ENCODE data around the gene TRIM72. TPM values are rescaled to one million over a fixed set of nuclear protein-coding genes. Genes with fewer than 3 reads are reported as not detected.
"Not testable (repeated sequence)": the region's sequence is repeated elsewhere in the genome, so short reads cannot be mapped to it uniquely, and the experiment has no call there.

TRIM72 gene
- total RNA-seq, 4 donors from 2014 or later: not detected

DNA sequence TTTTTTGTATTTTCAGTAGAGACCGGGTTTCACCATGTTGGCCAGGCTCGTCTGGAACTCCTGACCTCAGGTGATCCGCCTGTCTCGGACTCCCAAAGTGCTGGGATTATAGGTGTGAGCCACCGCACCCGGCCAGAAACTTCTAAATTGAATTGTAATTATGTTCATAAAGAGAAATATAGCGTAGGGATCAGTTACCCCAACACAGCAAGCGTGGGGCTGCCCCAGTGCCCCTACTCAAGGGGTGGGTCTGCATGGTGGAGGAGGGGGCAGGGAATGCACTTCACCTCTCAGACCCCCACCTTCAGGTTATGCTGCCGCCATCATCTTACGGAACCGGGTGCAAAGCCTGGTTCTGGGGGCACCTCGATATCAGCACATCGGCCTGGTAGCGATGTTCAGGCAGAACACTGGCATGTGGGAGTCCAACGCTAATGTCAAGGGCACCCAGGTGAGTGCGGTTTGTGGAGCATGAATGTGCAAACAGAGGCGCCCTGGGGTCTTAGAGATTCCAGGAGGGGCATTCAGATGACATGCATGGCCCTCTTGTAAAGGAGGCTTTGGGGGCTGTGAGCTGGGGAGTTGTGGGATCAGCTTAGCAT is 63.8 kb downstream of the TRIM72 start:
- H3K36me3 ChIP-seq: no peaks in the 10 kb centered on the region
- DNase-seq: no peak
- no peak overlapping the region for H3K27ac ChIP-seq
- H3K9me3 ChIP-seq: no peaks in the 10 kb centered on the region
- no peaks in the 10 kb centered on the region for H3K4me1 ChIP-seq
- no peaks in the 10 kb centered on the region for H3K27me3 ChIP-seq
- TF ChIP-seq, protein P1, sequence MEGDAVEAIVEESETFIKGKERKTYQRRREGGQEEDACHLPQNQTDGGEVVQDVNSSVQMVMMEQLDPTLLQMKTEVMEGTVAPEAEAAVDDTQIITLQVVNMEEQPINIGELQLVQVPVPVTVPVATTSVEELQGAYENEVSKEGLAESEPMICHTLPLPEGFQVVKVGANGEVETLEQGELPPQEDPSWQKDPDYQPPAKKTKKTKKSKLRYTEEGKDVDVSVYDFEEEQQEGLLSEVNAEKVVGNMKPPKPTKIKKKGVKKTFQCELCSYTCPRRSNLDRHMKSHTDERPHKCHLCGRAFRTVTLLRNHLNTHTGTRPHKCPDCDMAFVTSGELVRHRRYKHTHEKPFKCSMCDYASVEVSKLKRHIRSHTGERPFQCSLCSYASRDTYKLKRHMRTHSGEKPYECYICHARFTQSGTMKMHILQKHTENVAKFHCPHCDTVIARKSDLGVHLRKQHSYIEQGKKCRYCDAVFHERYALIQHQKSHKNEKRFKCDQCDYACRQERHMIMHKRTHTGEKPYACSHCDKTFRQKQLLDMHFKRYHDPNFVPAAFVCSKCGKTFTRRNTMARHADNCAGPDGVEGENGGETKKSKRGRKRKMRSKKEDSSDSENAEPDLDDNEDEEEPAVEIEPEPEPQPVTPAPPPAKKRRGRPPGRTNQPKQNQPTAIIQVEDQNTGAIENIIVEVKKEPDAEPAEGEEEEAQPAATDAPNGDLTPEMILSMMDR (IDR thresholded peaks at IDR 0.05): no peak
- TF ChIP-seq POLR2A (IDR thresholded peaks at IDR 0.05): no peak
- no peak overlapping the region for H3K4me3 ChIP-seq

DNA sequence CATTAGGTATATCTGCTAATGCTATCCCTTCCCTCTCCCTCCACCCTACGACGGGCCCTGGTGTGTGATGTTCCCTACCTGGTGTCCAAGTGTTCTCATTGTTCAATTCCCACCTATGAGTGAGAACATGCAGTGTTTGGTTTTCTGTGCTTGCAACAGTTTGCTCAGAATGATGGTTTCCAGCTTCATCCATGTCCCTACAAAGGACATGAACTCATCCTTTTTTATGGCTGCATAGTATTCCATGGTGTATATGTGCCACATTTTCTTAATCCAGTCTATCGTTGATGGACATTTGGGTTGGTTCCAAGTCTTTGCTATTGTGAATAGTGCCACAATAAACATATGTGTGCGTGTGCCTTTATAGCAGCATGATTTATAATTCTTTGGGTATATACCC is 64.9 kb downstream of the TRIM72 start:
- H3K27me3 ChIP-seq, H3K4me3 ChIP-seq, H3K4me1 ChIP-seq, H3K27ac ChIP-seq, H3K9me3 ChIP-seq, H3K36me3 ChIP-seq, DNase-seq: not testable (repeated sequence)

Small RNAs within 50 kb of the gene (small RNA-seq; reads per million reads assigned to genes)
- 0 reads per million in 2 donors for gene AC009088.4
- 0 reads per million in 2 donors for gene NDUFA3P6

Other genes starting within 250 kb of the TRIM72 start
- gene HSD3B7, start 228.9 kb upstream of the TRIM72 start, total RNA-seq: 10 to 100 TPM; 38.8 to 59.1 (median 52.2) TPM
- gene STX1B, start 203.5 kb upstream of the TRIM72 start, total RNA-seq: 1 to 10 TPM in 2 of 4 donors, under 1 TPM in 1, not detected in 1; 0.18 to 1.3 (median 1.0) TPM
- gene STX4, start 180.6 kb upstream of the TRIM72 start, total RNA-seq: 100 to 1,000 TPM in 3 of 4 donors, 10 to 100 TPM in 1; 60.2 to 159 (median 101) TPM
- 10 to 100 TPM in 2 of 4 donors, 1 to 10 TPM in 2; 3.3 to 17.2 (median 11.4) TPM for gene ZNF668, start 139.9 kb upstream of the TRIM72 start, total RNA-seq
- 10 to 100 TPM; 11.6 to 42.1 (median 29.8) TPM for gene ZNF646, start 139.7 kb upstream of the TRIM72 start, total RNA-seq
- 10 to 100 TPM in 2 of 4 donors, 1 to 10 TPM in 2; 6.8 to 18.4 (median 12.0) TPM for gene PRSS53, start 125.2 kb upstream of the TRIM72 start, total RNA-seq
- 100 to 1,000 TPM in 2 of 4 donors, 10 to 100 TPM in 2; 20.6 to 207 (median 102) TPM for gene VKORC1, start 119.3 kb upstream of the TRIM72 start, total RNA-seq
- gene BCKDK, start 105.7 kb upstream of the TRIM72 start, total RNA-seq: 10 to 100 TPM; 30.5 to 71.4 (median 41.8) TPM
- gene KAT8, start 96.5 kb upstream of the TRIM72 start, total RNA-seq: 10 to 100 TPM; 41.5 to 89.4 (median 70.0) TPM
- 100 to 1,000 TPM in 3 of 4 donors, 10 to 100 TPM in 1; 27.2 to 666 (median 549) TPM for gene PRSS8, start 78.4 kb upstream of the TRIM72 start, total RNA-seq
- gene PRSS36, start 64.1 kb upstream of the TRIM72 start, total RNA-seq: 10 to 100 TPM in 3 of 4 donors, not detected in 1; 26.1 to 31.3 (median 28.2) TPM
- gene FUS, start 34.0 kb upstream of the TRIM72 start, total RNA-seq: 100 to 1,000 TPM in 2 of 4 donors, 10 to 100 TPM in 2; 69.7 to 173 (median 121) TPM
- gene PYCARD, start 11.4 kb upstream of the TRIM72 start, total RNA-seq: 100 to 1,000 TPM in 2 of 4 donors, 10 to 100 TPM in 2; 91.1 to 201 (median 125) TPM
- gene PYDC1, start 3.0 kb downstream of the TRIM72 start, total RNA-seq: not detected
- 10 to 100 TPM in 1 of 4 donors, 1 to 10 TPM in 2, under 1 TPM in 1; 0.35 to 14.9 (median 7.2) TPM for gene ITGAM, start 45.9 kb downstream of the TRIM72 start, total RNA-seq
- gene ITGAX, start 141.1 kb downstream of the TRIM72 start, total RNA-seq: 10 to 100 TPM in 1 of 4 donors, 1 to 10 TPM in 1, under 1 TPM in 1, not detected in 1; 0.70 to 18.2 (median 2.5) TPM
- gene ITGAD, start 179.2 kb downstream of the TRIM72 start, total RNA-seq: under 1 TPM in 1 of 4 donors, not detected in 3; 0.83 TPM
- not detected for gene COX6A2, start 214.2 kb downstream of the TRIM72 start, total RNA-seq
- 1 to 10 TPM in 1 of 4 donors, under 1 TPM in 1, not detected in 2; 0.47 to 1.3 TPM for gene ZNF843, start 228.7 kb downstream of the TRIM72 start, total RNA-seq
- gene ARMC5, start 245.4 kb downstream of the TRIM72 start, total RNA-seq: 10 to 100 TPM; 12.4 to 20.4 (median 17.6) TPM

Measured in Peyer's patch (tissue), 4 donors.